OCI-LY3 (cell line): Measurements from ENCODE around the gene CBLIF.

ENCODE experiments used
- CTCF ChIP-seq: fragments of 200-600, 300-600 bp; sonication (generic); IDR thresholded peaks from 2 replicates; pipeline ENCODE4 v1.5.1; 2014; ENCODE audit warnings: antibody characterized with exemption, low read length, low read depth
- EZH2phosphoT487 ChIP-seq: fragments of 200-600 bp; shearing (Covaris generic); IDR thresholded peaks from 2 replicates; pipeline ENCODE4 v1.6.1; 2018; ENCODE audit warnings: antibody characterized with exemption, mixed run types, low read depth

GRCh38 chr11:59813364-59813763, 31.9 kb downstream of the CBLIF start:
- TF ChIP-seq CTCF (no peak), EZH2phosphoT487 (no peak)
